HepG2 (cell line): ENCODE measurements around the gene ADAMTS20.

Experiments used
- CREB1 ChIP-seq, 2 experiments: fragments of 450-650 bp in 1 of 2; IDR thresholded peaks; 2 replicates each; pipeline ENCODE4 v1.6.1; 2016 to 2017; ENCODE audit warnings: control low read depth in 1 of 2, mild to moderate bottlenecking in 1 of 2, missing compliant biosample characterization in 1 of 2, missing genetic modification characterization in 1 of 2
- DPF2 ChIP-seq: sonication (generic); formaldehyde crosslinking; IDR thresholded peaks from 2 replicates; pipeline ENCODE4 v1.4.0; 2020; ENCODE audit warnings: mild to moderate bottlenecking, low read depth, missing genetic modification reagents, borderline replicate concordance
- EZH2 ChIP-seq: conservative IDR thresholded peaks from 2 replicates; pipeline ENCODE4 v1.6.1; 2012; ENCODE audit warnings: mild to moderate bottlenecking, low read depth, low read length, moderate library complexity
- GABPB1 ChIP-seq: IDR thresholded peaks from 2 replicates; pipeline ENCODE4 v1.6.1; 2016; ENCODE audit warnings: mild to moderate bottlenecking, missing genetic modification reagents, moderate library complexity, missing compliant biosample characterization
- JUNB ChIP-seq: sonication (generic); formaldehyde crosslinking; IDR thresholded peaks from 2 replicates; pipeline ENCODE4 v1.8.0; 2022; ENCODE audit warnings: missing genetic modification reagents, mild to moderate bottlenecking, borderline replicate concordance
- KLF6 ChIP-seq: IDR thresholded peaks from 2 replicates; pipeline ENCODE4 v1.8.0; 2016; ENCODE audit warnings: missing biosample characterization, missing genetic modification reagents
- MAZ ChIP-seq, 2 experiments: sonication (generic) in 1 of 2; formaldehyde crosslinking in 1 of 2; IDR thresholded peaks; 2 replicates each; pipeline versions ENCODE4 v1.5.0 to v1.6.1; 2012 to 2020; ENCODE audit warnings: low read depth in 2 of 2, mild to moderate bottlenecking in 2 of 2, borderline replicate concordance in 1 of 2, improper control_type of control experiment in 1 of 2, low read length in 1 of 2, missing genetic modification reagents in 1 of 2, moderate library complexity in 1 of 2
- PLRG1 ChIP-seq: fragments of 450-650 bp; conservative IDR thresholded peaks from 2 replicates; pipeline ENCODE4 v1.6.1; 2016
- POLR2AphosphoS5 ChIP-seq: IDR thresholded peaks from 2 replicates; pipeline ENCODE4 v1.6.1; 2012; ENCODE audit warnings: low read depth, low read length
- TAF1 ChIP-seq: sonication (generic); formaldehyde crosslinking; IDR thresholded peaks from 2 replicates; pipeline ENCODE4 v1.4.0; 2020; ENCODE audit warnings: missing genetic modification reagents
- ZNF75D ChIP-seq: sonication (generic); formaldehyde crosslinking; IDR thresholded peaks from 2 replicates; pipeline ENCODE4 v1.8.1; 2023; ENCODE audit warnings: missing genetic modification reagents, mild to moderate bottlenecking, borderline replicate concordance
- TF ChIP-seq, protein P1 (sequence below): sonication (generic); formaldehyde crosslinking; IDR thresholded peaks from 2 replicates; pipeline ENCODE4 v1.5.0; 2020; ENCODE audit warnings: mild to moderate bottlenecking, missing genetic modification reagents, moderate library complexity
- TF ChIP-seq, protein P2 (sequence below): sonication (generic); formaldehyde crosslinking; IDR thresholded peaks from 2 replicates; pipeline ENCODE4 v1.5.0; 2020; ENCODE audit warnings: missing genetic modification reagents, mild to moderate bottlenecking, borderline replicate concordance
- TF ChIP-seq, protein P3 (sequence below): sonication (generic); formaldehyde crosslinking; IDR thresholded peaks from 2 replicates; pipeline ENCODE4 v1.4.0; 2020; ENCODE audit warnings: missing genetic modification reagents

DNA sequence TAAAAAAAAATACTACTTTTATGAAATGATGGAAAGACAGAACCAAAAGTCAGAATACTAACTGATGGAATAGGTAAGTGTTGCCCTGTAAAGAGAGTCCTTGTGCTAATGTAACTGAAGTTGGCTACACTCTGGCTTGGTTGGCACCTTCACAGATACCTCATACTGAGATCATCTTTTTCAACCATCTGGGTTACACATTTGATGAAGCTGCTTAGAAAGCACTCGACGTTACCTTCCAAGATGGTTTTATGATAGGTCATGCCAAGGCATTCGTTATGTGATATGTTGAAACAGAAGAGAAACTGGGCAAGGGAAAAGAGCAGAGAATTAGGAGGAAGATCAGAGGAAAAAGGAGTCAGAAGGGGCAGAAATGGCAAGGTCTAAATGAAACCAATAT lies 203.8 kb downstream of the ADAMTS20 start:
- TF ChIP-seq ZNF75D (CRISPR knock-in tag) (no peak), DPF2 (CRISPR knock-in tag) (no peak), PLRG1 (no peak), GABPB1 (CRISPR knock-in tag) (no peak), KLF6 (CRISPR knock-in tag) (no peak), EZH2 (no peak), TAF1 (no peak), POLR2AphosphoS5 (no peak), CREB1 (IDR thresholded peaks at IDR 0.05) (no peak), CREB1 (CRISPR knock-in tag; IDR thresholded peaks at IDR 0.05) (no peak), MAZ (IDR thresholded peaks at IDR 0.05; ENCODE audit: borderline replicate concordance, low read depth, low read length) (no peak), MAZ (CRISPR knock-in tag; IDR thresholded peaks at IDR 0.05; ENCODE audit: low read depth) (no peak), JUNB (CRISPR knock-in tag) (no peak)
- TF ChIP-seq, protein P1, sequence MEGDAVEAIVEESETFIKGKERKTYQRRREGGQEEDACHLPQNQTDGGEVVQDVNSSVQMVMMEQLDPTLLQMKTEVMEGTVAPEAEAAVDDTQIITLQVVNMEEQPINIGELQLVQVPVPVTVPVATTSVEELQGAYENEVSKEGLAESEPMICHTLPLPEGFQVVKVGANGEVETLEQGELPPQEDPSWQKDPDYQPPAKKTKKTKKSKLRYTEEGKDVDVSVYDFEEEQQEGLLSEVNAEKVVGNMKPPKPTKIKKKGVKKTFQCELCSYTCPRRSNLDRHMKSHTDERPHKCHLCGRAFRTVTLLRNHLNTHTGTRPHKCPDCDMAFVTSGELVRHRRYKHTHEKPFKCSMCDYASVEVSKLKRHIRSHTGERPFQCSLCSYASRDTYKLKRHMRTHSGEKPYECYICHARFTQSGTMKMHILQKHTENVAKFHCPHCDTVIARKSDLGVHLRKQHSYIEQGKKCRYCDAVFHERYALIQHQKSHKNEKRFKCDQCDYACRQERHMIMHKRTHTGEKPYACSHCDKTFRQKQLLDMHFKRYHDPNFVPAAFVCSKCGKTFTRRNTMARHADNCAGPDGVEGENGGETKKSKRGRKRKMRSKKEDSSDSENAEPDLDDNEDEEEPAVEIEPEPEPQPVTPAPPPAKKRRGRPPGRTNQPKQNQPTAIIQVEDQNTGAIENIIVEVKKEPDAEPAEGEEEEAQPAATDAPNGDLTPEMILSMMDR (CRISPR knock-in tag) = no peak
- TF ChIP-seq, protein P2, sequence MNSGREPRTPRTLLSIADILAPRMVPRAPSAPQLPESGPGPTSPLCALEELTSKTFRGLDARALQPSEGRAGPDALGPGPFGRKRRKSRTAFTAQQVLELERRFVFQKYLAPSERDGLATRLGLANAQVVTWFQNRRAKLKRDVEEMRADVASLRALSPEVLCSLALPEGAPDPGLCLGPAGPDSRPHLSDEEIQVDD (CRISPR knock-in tag) = no peak
- TF ChIP-seq, protein P3, sequence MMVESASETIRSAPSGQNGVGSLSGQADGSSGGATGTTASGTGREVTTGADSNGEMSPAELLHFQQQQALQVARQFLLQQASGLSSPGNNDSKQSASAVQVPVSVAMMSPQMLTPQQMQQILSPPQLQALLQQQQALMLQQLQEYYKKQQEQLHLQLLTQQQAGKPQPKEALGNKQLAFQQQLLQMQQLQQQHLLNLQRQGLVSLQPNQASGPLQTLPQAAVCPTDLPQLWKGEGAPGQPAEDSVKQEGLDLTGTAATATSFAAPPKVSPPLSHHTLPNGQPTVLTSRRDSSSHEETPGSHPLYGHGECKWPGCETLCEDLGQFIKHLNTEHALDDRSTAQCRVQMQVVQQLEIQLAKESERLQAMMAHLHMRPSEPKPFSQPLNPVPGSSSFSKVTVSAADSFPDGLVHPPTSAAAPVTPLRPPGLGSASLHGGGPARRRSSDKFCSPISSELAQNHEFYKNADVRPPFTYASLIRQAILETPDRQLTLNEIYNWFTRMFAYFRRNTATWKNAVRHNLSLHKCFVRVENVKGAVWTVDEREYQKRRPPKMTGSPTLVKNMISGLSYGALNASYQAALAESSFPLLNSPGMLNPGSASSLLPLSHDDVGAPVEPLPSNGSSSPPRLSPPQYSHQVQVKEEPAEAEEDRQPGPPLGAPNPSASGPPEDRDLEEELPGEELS (CRISPR knock-in tag) = no peak
